ENCODE measurements around the gene PLXNB1.
"Not testable (repeated sequence)": the region's sequence is repeated elsewhere in the genome, so short reads cannot be mapped to it uniquely, and the experiment has no call there.

Gene PLXNB1

GRCh38 chr3:48406443-48407431 lies 23.1 kb downstream of the PLXNB1 start:
- no peak for DNase-seq (ENCODE audit: low read depth, low spot score)

GRCh38 chr3:48405971-48406370 lies 23.9 kb downstream of the PLXNB1 start:
- no peak for DNase-seq (ENCODE audit: low read depth, low spot score)

GRCh38 chr3:48405343-48405881 lies 24.5 kb downstream of the PLXNB1 start:
- no peak for DNase-seq (ENCODE audit: low read depth, low spot score)

- DNase-seq (ENCODE audit: low read depth, low spot score) = no peak
These were observed 25.2 kb downstream of the PLXNB1 start for GRCh38 chr3:48404440-48405342.

GRCh38 chr3:48403533-48404439 lies 26.1 kb downstream of the PLXNB1 start:
- no peak for DNase-seq (ENCODE audit: low read depth, low spot score)

GRCh38 chr3:48402907-48403306 lies 27.0 kb downstream of the PLXNB1 start:
- no peak for DNase-seq (ENCODE audit: low read depth, low spot score)

- no peak for DNase-seq (ENCODE audit: low read depth, low spot score)
These were observed 27.6 kb downstream of the PLXNB1 start for GRCh38 chr3:48402281-48402732.

- DNase-seq (ENCODE audit: low read depth, low spot score) = not testable (repeated sequence)
These were observed 28.4 kb downstream of the PLXNB1 start for GRCh38 chr3:48401434-48401901.

- no peak for DNase-seq (ENCODE audit: low read depth, low spot score)
These were observed 29.0 kb downstream of the PLXNB1 start for GRCh38 chr3:48400824-48401433.

- no peak for DNase-seq (ENCODE audit: low read depth, low spot score)
These were observed 30.3 kb downstream of the PLXNB1 start for GRCh38 chr3:48399387-48400172.

GRCh38 chr3:48398701-48399386 lies 31.0 kb downstream of the PLXNB1 start:
- no peak for DNase-seq (ENCODE audit: low read depth, low spot score)

- no peak for DNase-seq (ENCODE audit: low read depth, low spot score)
These were observed 31.9 kb downstream of the PLXNB1 start for GRCh38 chr3:48397767-48398681.

- DNase-seq (ENCODE audit: low read depth, low spot score) = no peak
These were observed 34.2 kb downstream of the PLXNB1 start for GRCh38 chr3:48395714-48396113.

- DNase-seq (ENCODE audit: low read depth, low spot score) = no peak
These were observed 35.5 kb downstream of the PLXNB1 start for GRCh38 chr3:48394391-48394790.

- no peak for DNase-seq (ENCODE audit: low read depth, low spot score)
These were observed 40.9 kb downstream of the PLXNB1 start for GRCh38 chr3:48388966-48389365.

- DNase-seq (ENCODE audit: low read depth, low spot score) = no peak
These were observed 42.3 kb downstream of the PLXNB1 start for GRCh38 chr3:48387634-48388033.

- DNase-seq (ENCODE audit: low read depth, low spot score) = no peak
These were observed 56.9 kb downstream of the PLXNB1 start for GRCh38 chr3:48372862-48373435.

All from activated naive CD8-positive, alpha-beta T cell treated with anti-CD3 and anti-CD28 coated beads, Interleukin-2, amount 50 U/mL, for 16 hours (primary cell).